Measurements from ENCODE around the gene TMEM88.

DNA sequence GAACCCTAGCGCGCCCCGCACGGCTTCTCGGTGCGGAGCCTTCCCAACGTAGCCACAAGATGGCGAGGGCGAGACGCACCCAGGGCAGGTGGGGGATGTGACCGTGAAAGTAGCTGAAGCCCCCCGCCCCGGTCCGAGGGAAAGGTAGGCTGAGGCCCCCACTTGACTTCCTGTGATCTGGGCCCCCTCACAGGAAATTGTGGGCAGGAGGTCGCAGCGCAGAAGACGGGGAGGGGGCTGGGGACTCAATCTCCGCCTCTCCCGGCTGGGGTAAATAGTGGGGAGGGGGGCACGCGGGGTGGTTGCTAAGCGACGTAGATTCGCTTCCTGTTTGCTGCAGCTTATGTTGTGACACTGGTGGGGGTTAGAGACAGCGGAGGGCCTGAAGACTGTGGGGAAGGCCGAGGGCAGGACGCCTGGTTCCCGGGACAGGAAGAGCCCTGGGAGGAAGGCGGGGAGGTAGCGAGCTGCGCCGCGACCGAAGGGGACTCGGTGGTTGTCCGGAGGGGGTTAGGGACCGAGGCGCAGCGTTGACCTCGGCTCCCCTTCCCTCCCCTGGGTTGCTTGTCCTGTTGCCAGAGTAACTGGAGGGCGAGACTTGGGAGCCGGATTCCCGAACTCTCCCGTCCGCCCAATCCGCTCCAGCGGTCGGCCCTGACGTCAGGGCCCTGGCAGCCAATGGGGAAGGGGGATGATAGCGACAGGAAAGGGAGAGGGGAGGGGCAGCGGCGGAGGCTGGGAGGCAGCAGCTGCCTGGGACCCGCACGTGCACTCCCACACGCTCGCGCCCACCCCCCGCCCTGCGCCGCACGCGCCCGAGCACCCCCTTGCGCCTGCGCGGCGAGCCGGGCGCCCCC, 19.7 kb upstream of the TMEM88 start:
- TF ChIP-seq ZNF274 (IDR thresholded peaks at IDR 0.05; ENCODE audit: low read depth, low read length) (no peak), YY1 (IDR thresholded peaks at IDR 0.05; ENCODE audit: insufficient read depth, insufficient read length) (no peak)

Measured in NT2/D1 (cell line).